NCI-H1436 treated with DMSO at 0.1 percent for 48 hours (cell line): ENCODE results near the gene RNF213.

Experiments
- DNase-seq: peaks from one replicate; lab custom pipeline; 2025; lab: John Stamatoyannopoulos, UW

The RNF213 gene

DNA sequence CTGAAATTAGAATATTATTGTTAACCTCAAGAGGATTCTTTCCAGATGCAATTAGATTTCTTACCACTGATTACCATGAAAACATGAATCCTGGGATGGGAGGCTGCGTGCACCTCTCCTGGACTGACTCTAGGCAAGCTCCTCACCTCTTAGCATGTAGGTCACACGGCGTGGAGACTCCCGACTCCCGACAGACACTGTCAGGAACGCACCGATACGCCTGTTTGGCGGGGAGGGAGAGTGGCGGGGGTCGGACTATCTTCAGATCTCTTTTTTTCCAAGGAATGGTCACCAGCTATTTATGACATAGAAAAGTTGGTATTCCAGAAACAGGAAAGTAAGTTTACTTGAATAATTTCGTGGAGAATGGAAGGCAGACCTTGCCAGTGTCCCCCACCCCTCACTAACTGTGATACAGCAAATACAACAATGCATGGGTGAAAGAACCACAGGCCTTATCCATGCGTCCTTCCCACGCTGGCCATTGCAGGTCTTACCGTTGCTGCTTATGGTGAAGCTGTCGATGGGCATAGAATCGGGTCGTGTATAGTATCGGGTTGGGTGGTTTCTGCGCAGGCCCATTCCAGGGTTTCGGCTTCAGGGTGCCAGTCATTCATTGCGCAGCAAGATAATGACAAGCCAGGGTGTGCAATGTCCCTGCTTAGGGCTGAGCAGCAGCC is 91.7 kb downstream of the RNF213 start:
- no peak for DNase-seq

DNA sequence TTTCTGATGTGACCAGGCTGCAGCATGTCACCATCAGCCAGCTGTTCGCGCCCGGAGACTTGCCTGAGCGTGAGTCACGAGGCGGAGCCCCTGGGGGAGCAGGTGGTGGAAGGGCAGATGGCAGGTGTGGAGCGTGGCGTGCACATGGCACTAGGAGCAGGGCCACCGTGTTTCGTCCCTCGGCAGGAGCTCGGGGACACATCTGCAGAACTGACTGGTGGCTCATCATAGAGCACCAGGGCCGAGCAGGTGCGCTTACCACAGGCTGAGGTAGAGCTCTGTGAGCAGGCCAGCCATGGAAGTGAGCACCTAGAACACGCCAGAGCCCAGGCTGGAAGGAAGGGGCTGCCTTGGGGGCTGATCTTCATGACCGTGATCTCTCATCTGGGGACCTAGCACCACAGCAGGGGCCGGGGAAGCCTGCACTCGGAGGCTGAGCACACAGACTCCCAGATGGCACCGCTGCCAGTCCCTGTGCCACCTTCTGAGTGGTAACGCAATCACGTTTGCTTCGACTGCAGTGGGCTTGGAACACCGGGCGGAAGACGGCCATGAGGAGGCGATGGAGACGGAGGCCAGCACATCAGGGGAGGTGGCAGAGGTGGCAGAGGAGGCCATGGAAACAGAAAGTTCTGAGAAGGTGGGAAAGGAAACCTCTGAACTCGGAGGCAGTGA is 92.5 kb downstream of the RNF213 start:
- DNase-seq, result no peak

DNA sequence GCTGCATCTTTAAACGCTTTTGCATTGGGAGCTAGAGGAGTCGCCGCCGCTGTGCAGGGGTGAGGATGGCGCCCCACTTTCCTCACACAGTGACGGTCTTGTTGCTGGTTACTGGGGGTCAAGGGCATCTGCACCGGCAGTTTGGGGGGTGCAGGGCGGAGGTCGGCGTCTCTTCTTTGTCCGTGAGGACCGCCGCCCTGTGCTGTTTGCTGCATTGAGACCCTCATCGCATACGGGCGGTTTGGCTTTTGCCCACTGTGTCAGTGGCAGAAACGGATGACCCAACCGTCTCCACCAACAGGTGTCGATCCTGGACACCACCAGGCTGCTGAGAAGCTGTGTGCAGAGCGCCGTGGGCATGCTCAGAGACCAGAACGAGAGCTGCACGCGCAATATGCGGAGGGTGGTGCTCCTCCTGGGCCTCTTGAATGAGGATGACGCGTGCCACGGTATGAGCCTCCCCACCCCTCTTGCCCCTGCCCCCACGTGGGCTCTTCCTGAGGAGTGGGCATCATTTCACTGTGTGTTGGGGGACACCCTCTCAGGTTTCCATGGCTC is 93.1 kb downstream of the RNF213 start:
- DNase-seq, result no peak

DNA sequence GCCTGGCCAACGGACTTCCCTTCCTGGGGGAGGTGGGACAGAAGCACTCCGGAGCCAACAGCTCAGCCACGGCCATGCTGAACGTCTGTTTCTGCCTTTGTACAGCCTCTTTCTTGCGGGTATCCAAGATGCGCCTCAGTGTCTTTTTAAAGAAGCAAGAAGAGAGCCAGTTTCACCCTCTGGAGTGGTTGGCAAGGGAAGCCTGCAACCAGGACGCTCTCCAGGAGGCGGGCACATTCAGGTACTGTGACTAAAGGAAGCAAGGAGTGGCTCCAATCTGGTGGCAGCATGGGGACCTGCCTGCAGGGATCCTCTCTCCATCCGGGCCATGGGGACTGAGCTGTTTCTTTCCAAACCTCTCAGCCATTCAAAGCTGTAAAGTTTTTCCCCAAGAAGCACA is 93.7 kb downstream of the RNF213 start:
- no peak for DNase-seq

DNA sequence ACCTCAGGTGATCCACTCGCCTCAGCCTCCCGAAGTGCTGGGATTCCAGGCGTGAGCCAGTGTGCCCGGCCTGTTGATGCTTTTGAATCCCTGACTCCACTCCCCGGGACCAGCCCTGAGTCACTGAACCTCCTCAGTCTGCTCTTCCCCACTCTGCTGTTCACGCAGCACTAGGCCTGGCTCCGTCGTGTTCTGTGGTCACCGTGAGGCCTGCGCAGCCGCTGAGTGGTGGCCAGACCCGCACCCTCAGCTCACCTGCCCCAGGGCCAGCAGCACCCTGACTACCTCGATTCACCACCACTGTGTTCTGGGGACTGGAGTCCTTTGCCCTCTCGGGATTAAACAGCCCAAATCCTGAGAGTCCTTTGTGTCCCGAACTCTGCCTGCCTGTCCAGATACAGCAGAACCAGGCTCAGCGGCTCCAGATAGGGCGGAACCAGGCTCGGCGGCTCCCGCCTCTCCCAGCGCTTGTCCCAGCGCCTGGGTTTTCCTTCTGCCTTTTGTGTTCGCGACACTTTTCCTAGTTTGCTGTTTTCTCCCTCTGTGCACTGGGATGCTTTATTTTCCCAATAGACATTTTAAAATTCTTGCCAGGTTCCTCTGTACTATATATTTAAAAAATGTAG is 95.7 kb downstream of the RNF213 start:
- no peak for DNase-seq

DNA sequence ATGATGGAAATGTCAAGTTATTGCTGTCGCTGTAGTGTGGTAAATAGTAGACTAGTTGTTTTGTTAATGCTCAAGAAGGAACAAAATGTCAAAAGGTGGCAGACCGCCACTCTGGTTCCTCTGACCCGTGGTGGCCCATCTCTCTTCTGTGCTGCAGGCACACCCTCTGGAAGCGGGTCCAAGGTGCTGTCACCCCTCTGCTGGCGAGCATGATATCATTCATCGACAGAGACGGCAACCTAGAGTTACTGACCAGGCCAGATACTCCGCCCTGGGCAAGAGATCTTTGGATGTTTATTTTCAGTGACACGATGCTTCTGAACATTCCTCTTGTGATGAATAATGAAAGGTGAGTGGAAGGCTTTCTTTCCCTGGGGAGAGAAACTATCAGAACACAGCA is 97.5 kb downstream of the RNF213 start:
- no peak for DNase-seq

DNA sequence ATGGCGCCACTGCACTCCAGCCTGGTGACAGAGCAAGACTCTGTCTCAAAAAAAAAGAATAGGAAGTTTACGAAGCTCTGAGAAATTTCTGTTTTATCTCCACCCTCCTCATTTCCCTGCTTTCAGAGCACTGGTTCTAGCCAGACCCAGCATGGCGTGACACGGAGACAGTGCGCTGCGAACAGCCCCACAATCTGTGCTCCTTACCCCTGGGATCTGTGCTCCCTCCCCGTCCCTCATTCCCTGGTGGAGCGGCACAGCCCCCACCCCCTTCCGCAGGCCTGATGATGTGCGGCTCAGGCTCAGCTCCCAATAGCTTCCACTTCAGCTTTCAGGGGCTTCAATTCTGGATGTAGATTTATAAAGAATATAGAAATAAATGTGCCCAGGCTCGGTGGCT is 98.2 kb downstream of the RNF213 start:
- DNase-seq, result no peak

DNA sequence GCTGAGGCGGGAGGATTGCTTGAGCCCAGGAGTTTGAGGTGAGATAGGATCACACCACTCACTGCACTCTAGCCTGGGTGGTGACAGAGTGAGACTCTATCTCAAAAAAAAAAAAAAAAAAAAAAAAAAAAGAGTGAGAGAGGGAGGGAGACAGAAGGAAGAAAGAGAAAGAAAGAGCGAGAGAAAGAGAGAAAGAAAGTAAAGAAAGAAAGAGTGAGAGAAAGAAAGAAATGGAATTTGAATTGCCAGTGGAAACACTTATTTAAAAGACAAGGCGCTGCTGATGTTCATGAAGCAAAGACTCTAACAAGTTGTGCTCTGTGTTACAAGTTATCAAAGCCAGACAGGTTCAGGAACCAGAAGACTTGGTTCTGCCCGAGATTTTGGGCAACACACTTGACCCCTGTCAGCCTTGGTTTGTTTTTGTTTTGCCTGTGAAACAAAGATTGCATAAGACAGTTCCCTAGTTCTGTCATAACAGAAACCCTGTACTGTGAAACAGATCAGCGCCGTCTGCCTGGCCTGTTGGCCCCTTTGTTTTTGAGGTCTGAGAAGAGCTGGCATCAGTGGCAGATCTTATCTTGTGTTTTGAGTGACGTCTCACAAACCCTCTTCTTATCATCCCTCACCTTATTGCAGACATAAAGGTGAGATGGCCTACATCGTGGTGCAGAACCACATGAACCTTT is 98.9 kb downstream of the RNF213 start:
- DNase-seq, result no peak

DNA sequence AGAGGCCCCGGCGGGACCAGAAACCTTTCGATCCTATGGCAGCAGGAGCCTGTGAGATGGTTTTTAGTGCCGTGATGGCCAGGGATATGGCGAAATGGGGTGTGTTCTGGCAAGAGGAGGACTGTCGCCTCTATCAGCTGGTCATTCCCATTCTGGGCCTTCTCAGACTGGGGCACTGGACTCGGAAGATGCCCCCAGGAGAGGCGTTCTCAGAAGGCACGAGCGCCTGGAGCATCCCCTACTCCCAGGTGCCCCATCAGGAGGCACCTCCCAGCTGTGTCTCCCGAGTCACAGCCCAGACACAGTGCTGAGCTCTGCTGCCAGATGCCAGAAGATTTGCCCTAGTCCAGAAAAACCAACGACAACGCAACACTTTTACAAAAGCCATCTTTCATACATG is 99.7 kb downstream of the RNF213 start:
- DNase-seq, result no peak

DNA sequence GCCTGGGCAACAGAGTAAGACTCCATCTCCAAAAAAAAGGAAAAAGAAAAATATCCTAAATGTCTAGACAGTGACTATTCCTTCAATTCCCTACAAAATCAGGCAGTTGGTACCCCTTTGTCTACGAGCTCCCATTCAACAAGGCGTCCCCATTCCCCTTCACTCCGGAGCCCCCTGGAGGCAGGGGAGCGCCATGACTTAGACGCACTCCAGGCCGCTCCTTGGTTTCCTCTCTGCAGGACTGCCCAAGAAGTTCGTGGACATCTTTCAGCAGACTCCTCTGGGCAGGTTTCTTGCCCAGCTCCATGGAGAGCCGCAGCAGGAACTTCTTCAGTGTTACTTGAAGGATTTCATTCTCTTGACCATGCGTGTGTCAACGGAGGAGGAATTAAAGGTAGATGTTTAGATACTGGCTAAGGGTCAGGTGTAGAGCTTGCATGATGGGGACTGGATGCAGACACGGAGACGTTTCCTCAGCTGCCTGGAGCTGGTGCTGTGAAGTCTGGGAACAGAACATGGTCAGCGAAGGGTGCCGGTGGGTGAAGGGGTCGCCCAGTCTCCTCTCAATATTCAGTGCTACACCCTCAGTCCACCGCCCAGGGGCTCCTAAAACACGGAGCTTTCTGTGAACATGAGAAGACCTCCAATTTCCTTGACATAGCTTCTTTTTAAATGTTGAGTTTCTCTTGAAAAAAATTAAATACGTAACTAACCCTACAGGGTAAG is 101.0 kb downstream of the RNF213 start:
- no peak for DNase-seq

DNA sequence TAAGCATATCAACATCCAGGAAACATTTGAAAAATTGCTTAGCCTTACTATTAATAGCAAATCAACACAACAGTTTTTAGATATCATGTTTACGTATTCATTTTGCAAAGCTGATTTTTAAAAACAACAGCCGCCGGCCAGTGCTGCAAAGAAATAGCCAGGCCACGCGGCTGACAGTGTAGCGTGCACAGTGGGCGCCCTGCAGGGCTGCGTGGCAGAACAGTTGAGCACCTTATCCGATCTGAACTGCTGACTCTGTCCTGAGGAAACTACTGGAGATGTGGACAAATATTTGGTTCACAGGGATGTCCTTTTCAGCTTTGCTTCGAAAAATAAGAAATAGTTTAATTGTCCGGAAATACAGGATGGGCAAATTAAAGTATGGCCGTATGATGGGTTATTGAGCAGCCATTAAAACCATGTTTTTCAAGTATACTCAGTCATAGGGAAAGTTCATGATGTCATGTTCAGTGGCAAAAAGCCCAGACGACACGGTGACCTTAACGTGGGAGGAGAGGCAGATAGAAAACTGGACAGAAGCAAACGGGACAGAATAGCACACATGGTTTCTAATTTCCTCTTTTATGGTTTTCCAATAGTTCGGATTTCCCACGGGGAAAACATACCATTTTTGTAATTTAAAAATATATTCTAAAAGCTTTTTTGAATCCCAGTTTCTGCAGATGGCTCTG is 101.9 kb downstream of the RNF213 start:
- no peak for DNase-seq

DNA sequence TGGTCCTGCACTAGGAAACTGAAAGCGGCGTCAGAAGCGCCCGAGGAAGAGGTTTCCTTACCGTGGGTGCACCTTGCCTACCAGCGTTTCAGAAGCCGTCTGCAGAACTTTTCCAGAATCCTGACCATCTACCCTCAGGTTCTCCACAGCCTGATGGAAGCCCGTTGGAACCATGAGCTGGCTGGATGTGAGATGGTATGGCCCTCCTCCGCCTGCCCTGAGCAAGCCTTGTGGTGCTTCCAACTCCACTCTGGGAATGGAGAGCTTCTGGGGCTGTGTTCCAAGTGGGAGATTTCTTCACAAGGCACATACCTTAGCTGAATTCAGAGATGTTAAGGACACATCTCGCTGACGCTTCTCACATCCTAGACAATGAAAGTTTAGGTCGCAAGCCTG is 102.5 kb downstream of the RNF213 start:
- no peak for DNase-seq

DNA sequence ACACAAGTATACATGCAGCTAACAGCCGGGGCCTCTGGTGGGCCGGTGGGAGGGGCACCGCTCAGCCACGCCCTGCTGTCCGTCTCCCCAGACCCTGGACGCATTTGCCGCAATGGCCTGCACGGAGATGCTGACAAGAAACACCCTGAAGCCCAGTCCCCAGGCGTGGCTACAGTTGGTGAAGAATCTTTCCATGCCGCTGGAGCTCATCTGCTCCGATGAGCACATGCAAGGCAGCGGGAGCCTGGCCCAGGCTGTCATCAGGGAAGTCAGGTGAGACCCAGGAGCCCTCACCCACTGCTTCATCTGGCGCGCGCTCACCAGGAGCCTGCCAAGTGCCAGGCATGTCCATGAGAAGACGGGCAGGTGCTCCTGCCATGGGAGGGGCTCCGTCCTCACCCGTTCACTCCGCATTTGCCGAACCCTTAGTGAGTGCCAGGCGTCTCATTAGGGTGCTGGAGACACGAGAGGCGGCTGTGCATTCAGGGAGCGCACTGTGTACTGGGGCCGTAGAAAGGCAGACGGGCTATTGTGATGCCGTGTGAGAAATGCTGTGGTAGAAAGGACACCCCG is 103.0 kb downstream of the RNF213 start:
- no peak for DNase-seq

DNA sequence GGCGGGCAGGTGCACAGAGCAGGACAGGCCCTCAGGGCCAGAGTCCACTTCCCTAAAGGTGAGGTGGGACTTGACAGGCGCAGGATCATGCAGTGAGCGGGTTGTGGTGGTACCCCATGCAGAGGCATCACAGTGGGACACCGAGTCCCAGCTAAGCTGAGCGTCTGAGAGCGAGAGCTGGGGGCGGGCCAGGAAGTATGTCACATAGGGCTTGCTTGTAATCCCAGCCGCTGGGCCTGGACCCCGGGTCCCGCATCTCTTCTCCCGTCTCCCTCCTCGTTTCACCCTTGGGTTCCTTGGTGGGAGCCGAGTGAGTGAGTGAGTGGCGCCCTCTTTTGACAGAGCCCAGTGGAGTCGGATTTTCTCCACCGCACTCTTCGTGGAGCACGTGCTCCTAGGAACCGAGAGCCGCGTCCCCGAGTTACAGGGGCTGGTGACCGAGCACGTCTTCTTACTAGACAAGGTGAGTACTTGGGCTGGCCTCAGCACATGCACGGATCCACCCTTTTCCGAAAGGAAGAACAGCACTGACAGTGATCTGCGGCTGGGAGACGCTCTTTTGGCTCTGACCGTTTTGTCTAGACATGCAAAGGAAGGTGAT is 103.5 kb downstream of the RNF213 start:
- DNase-seq, result no peak

DNA sequence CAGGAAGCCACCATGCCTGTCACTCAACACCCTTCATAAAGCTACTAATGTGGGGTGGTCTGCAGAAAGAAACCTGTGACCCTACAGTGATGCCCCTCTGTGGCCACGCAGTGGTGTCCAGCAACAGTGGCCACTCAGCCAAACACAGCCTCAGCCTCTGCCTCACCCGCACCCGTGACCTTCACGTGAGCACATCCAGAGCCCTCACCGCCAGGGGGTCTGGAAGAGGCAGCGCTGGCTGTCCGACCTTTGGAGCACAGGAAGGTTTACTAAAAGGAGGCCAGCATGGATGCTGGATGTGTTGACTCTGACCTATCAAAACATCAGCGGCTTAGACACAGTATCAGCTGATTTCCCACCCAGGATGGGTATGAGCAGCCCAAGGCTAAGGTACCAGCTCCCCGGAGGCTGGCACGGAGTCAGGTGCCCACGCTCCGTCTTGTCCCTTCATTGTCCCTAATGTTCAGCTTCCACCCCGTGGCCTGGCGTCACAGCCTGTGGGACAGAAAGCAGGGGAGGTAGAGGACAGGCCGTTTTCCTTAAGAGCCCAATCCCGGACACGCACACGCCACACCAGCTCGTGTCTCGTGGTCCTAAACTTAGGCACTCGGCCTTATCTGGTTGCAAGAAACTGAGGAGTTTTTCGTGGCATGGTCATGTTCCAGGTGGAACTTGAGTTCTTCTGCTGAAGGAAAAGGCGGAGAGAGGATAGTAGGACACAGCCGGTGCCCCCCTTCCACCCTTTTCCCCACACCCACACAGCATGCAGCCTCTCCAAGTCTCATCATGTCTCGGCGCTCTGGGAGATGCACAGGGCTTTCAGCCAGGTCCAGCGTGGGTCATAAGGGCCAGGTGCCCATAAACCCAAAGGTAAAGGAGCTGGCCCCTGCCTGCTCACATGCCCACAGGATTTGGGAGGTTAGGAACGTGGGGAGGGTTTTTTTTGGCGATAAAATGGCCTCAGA is 104.6 kb downstream of the RNF213 start:
- no peak for DNase-seq

DNA sequence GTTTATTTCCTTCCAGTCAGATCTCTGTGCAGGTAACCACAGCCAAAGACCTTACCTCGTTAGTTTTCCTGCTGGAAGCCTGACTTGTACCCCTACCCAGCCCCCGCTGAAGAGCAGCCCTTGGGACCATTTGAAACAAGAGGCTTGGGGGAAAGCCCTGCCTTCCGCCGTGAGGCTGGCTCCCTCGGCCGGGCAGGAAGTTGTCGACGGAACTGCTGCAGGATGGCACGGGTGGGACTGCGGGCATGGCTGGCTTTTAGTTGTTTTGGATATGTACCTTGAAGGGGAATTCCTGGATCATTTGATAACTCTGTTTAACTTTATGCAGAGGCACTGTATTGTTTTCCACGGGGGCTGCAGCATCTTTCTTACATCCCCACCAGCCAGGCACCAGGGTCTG is 105.3 kb downstream of the RNF213 start:
- no peak for DNase-seq

DNA sequence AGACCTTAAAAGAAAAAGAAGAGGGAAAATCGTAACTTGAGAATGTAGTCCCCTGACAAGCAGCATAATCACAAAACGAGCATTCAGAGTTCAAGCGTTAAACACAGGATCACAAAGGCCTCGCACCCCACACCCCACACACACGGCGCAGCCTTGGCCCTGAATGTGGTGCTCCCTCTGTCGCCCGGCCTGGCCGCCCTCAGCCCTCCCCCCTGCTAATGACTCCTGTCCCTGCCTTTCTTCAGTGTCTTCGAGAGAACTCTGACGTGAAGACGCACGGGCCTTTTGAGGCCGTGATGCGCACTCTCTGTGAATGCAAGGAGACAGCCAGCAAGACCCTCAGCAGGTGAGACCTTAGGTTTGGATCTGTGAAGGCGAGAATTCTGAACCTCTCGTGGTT is 106.9 kb downstream of the RNF213 start:
- no peak for DNase-seq

DNA sequence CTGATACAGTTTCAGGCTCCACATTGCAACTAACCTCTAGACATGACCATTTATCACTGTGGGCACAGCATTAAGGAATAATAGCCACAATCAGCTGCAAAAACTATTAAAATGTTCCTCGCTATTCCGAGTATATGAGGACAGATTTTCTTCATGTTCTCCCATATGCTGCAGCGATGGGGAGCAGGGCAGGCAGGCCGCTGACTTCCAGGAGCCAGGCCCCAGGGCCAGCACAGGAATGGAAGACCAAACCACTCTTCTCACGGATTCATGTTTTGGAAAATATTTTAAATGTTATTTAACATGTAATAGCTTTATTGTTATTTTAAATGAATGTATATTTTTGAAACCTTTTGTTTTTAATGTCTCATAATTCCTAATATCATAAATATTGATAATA is 110.5 kb downstream of the RNF213 start:
- DNase-seq, result no peak

DNA sequence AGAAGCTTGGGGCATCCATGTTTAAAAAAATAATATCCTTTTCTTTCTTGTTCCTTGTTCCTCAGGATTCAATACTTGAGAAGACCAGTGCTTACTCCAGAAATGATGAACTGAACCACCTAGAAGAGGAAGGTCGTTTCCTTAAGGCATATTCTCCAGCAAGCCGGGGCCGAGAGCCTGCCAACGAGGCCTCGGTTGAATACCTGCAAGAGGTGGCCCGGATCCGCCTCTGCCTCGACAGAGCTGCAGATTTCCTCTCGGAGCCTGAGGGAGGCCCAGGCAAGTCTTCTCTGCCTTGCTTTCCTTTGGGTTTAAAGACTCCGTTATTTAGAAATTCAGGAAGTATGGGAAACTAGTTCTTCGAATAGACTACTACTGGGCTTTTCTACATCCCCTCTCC is 111.8 kb downstream of the RNF213 start:
- no peak for DNase-seq
